HepG2 (cell line): ENCODE measurements around the gene OGG1. TPM values are rescaled to one million over a fixed set of nuclear protein-coding genes. Genes with fewer than 3 reads are reported as not detected.
A peak's percentile ranks its signal among the peaks of the same experiment; 100 is the strongest.

Source experiments
- BRD4 ChIP-seq: sonication (generic); formaldehyde crosslinking; IDR thresholded peaks from 2 replicates; pipeline ENCODE4 v1.4.0; 2020; ENCODE audit warnings: missing genetic modification reagents
- CEBPZ ChIP-seq: IDR thresholded peaks from 2 replicates; pipeline ENCODE4 v1.6.1; 2012; ENCODE audit warnings: low read length, improper control_type of control experiment
- GFI1 ChIP-seq: sonication (generic); formaldehyde crosslinking; IDR thresholded peaks from 2 replicates; pipeline ENCODE4 v1.5.0; 2020; ENCODE audit warnings: missing genetic modification reagents, mild to moderate bottlenecking, borderline replicate concordance
- KDM5A ChIP-seq: fragments of 200-600 bp; sonication (generic); IDR thresholded peaks from 2 replicates; pipeline ENCODE4 v1.7.0; 2018; ENCODE audit warnings: antibody characterized with exemption, mild to moderate bottlenecking, low read length, borderline replicate concordance
- MLLT10 ChIP-seq: sonication (generic); formaldehyde crosslinking; IDR thresholded peaks from 2 replicates; pipeline ENCODE4 v1.4.0; 2020; ENCODE audit warnings: missing genetic modification reagents
- MTA3 ChIP-seq: sonication (generic); formaldehyde crosslinking; IDR thresholded peaks from 2 replicates; pipeline ENCODE4 v1.4.0; 2020; ENCODE audit warnings: missing genetic modification reagents
- NFIC ChIP-seq: IDR thresholded peaks from 2 replicates; pipeline ENCODE4 v1.6.1; 2012; ENCODE audit warnings: mild to moderate bottlenecking, low read length, inconsistent platforms
- PRDM10 ChIP-seq: sonication (generic); formaldehyde crosslinking; IDR thresholded peaks from 2 replicates; pipeline ENCODE4 v1.4.0; 2020; ENCODE audit warnings: low read depth, missing genetic modification reagents
- RFXAP ChIP-seq: sonication (generic); formaldehyde crosslinking; IDR thresholded peaks from 2 replicates; pipeline ENCODE4 v1.4.0; 2020; ENCODE audit warnings: missing genetic modification reagents, borderline replicate concordance
- SAFB2 ChIP-seq: sonication (generic); formaldehyde crosslinking; IDR thresholded peaks from 2 replicates; pipeline ENCODE4 v1.5.1; 2020; ENCODE audit warnings: missing genetic modification reagents, low read depth, mild to moderate bottlenecking, borderline replicate concordance
- SP140L ChIP-seq: sonication (generic); formaldehyde crosslinking; IDR thresholded peaks from 2 replicates; pipeline ENCODE4 v1.4.0; 2020; ENCODE audit warnings: missing genetic modification reagents, borderline replicate concordance
- TCF7 ChIP-seq: sonication (generic); IDR thresholded peaks from 2 replicates; pipeline ENCODE4 v1.6.1; 2016; ENCODE audit warnings: antibody characterized with exemption, low read depth
- TGIF2 ChIP-seq: IDR thresholded peaks from 2 replicates; pipeline ENCODE4 v1.6.1; 2016; ENCODE audit warnings: control low read depth, missing compliant biosample characterization
- ZBTB3 ChIP-seq: sonication (generic); formaldehyde crosslinking; IDR thresholded peaks from 2 replicates; pipeline ENCODE4 v1.4.0; 2020; ENCODE audit warnings: low read depth, mild to moderate bottlenecking, moderate library complexity, missing genetic modification reagents, borderline replicate concordance
- ZNF549 ChIP-seq: sonication (generic); formaldehyde crosslinking; IDR thresholded peaks from 2 replicates; pipeline ENCODE4 v1.5.0; 2020; ENCODE audit warnings: missing genetic modification reagents
- ZNF782 ChIP-seq: sonication (generic); formaldehyde crosslinking; IDR thresholded peaks from 2 replicates; pipeline ENCODE4 v1.4.0; 2020; ENCODE audit warnings: missing genetic modification reagents, mild to moderate bottlenecking, borderline replicate concordance
- polyA plus RNA-seq, 8 experiments: library from polyadenylated mRNA; depleted of rRNA in 3 of 8; stranded (reverse) in 7 of 8; unstranded in 1 of 8; fragments of >200 nt; fragmentation: Illumina TruSeq in 4 of 8; extraction: Trizol in 4 of 8; gene quantifications; 2 replicates each; pipeline versions ENCODE4 v1.2.1 to v1.2.3, GENCODE V29; 2011 to 2016; ENCODE audit warnings: low read depth in 4 of 8, missing spikeins in 1 of 8, mixed read lengths in 1 of 8; ENCODE audit not compliant: insufficient read depth in 1 of 8
- total RNA-seq, 5 experiments: library from RNA; depleted of rRNA; stranded (reverse); fragments of >200 nt; fragmentation: Illumina TruSeq; extraction: Trizol; gene quantifications; 2 replicates each; pipeline ENCODE4 v1.2.3, GENCODE V29; 2016; ENCODE audit warnings: low read depth in 1 of 5
- TF ChIP-seq, protein P1 (sequence below): sonication (generic); formaldehyde crosslinking; conservative IDR thresholded peaks from 2 replicates; pipeline ENCODE4 v1.4.0; 2020; ENCODE audit warnings: missing genetic modification reagents
- TF ChIP-seq, protein P2 (sequence below): sonication (generic); formaldehyde crosslinking; IDR thresholded peaks from 2 replicates; pipeline ENCODE4 v1.4.0; 2020; ENCODE audit warnings: missing genetic modification reagents; ENCODE audit errors: not compliant biosample characterization

OGG1 gene
- total and polyA plus RNA-seq, 2 of the 13 experiments (the other 11 are each of a cell fraction or from before 2014, with no cell fraction given) = 28.7 to 33.2 TPM

- TF ChIP-seq CEBPZ (no peak), BRD4 (CRISPR knock-in tag) (no peak), ZBTB3 (CRISPR knock-in tag) (no peak), RFXAP (no peak), GFI1 (CRISPR knock-in tag) (no peak), SAFB2 (CRISPR knock-in tag) (no peak), ZNF549 (CRISPR knock-in tag) (no peak), ZNF782 (CRISPR knock-in tag) (no peak), MLLT10 (CRISPR knock-in tag) (no peak), KDM5A (no peak), NFIC (no peak), TCF7 (no peak), MTA3 (CRISPR knock-in tag) (0 out of 2 replicates have a peak, but pooled peaks have one; percentile 59), PRDM10 (CRISPR knock-in tag) (peak; percentile 49; the same call in 1 of the 2 replicates), TGIF2 (CRISPR knock-in tag) (peak; percentile 78; the same call in 1 of the 2 replicates), SP140L (CRISPR knock-in tag) (peak; percentile 48; the same call in 1 of the 2 replicates)
- TF ChIP-seq, protein P1, sequence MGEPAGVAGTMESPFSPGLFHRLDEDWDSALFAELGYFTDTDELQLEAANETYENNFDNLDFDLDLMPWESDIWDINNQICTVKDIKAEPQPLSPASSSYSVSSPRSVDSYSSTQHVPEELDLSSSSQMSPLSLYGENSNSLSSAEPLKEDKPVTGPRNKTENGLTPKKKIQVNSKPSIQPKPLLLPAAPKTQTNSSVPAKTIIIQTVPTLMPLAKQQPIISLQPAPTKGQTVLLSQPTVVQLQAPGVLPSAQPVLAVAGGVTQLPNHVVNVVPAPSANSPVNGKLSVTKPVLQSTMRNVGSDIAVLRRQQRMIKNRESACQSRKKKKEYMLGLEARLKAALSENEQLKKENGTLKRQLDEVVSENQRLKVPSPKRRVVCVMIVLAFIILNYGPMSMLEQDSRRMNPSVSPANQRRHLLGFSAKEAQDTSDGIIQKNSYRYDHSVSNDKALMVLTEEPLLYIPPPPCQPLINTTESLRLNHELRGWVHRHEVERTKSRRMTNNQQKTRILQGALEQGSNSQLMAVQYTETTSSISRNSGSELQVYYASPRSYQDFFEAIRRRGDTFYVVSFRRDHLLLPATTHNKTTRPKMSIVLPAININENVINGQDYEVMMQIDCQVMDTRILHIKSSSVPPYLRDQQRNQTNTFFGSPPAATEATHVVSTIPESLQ (CRISPR knock-in tag) = 0 out of 2 replicates have a peak, but pooled peaks have one; percentile 69
- TF ChIP-seq, protein P2, sequence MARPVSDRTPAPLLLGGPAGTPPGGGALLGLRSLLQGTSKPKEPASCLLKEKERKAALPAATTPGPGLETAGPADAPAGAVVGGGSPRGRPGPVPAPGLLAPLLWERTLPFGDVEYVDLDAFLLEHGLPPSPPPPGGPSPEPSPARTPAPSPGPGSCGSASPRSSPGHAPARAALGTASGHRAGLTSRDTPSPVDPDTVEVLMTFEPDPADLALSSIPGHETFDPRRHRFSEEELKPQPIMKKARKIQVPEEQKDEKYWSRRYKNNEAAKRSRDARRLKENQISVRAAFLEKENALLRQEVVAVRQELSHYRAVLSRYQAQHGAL (CRISPR knock-in tag) = no peak
These were observed 45.1 kb upstream of the OGG1 start (continued) for GRCh38 chr3:9704347-9705322.
